Loucy (cell line): ENCODE measurements around the gene KLHL3.

Experiments used
- H2AFZ ChIP-seq: fragments of 200-600 bp; sonication (generic); 2 replicates; pipeline ENCODE4 v1.6.0; 2016; ENCODE audit warnings: antibody characterized with exemption, mild to moderate bottlenecking, low read length, moderate library complexity
- H3F3A ChIP-seq: fragments of 200-600 bp; 2 replicates; pipeline ENCODE4 v1.6.0; 2016; ENCODE audit warnings: antibody characterized with exemption, low read depth, mild to moderate bottlenecking
- H3K27me3 ChIP-seq: fragments of 200-600 bp; sonication (generic); 2 replicates; pipeline ENCODE4 v1.6.1; 2014; ENCODE audit warnings: low read length, mild to moderate bottlenecking; ENCODE audit not compliant: insufficient read depth, poor library complexity, severe bottlenecking
- H3K36me3 ChIP-seq: fragments of 200-600 bp; sonication (generic); 2 replicates; pipeline ENCODE4 v1.6.1; 2016; ENCODE audit warnings: low read length; ENCODE audit not compliant: insufficient read depth
- H3K4me1 ChIP-seq: fragments of 200-600 bp; sonication (generic); 2 replicates; pipeline ENCODE4 v1.5.1; 2014; ENCODE audit warnings: low read length, mild to moderate bottlenecking; ENCODE audit not compliant: insufficient read depth, poor library complexity, severe bottlenecking
- H3K4me2 ChIP-seq: fragments of 200-600 bp; sonication (generic); 2 replicates; pipeline ENCODE4 v1.6.0; 2014; ENCODE audit warnings: antibody characterized with exemption, low read length, low read depth, mild to moderate bottlenecking; ENCODE audit not compliant: poor library complexity, severe bottlenecking
- H3K4me3 ChIP-seq: fragments of 200-600 bp; sonication (generic); 2 replicates; pipeline ENCODE4 v1.5.1; 2014; ENCODE audit warnings: low read length, mild to moderate bottlenecking, mixed read lengths; ENCODE audit not compliant: poor library complexity, severe bottlenecking
- H3K79me2 ChIP-seq: fragments of 200-600 bp; sonication (generic); 2 replicates; pipeline ENCODE4 v1.6.1; 2014; ENCODE audit warnings: low read length; ENCODE audit not compliant: insufficient read depth
- H3K9ac ChIP-seq: fragments of 200-600 bp; sonication (generic); 2 replicates; pipeline ENCODE4 v1.6.0; 2014; ENCODE audit warnings: mild to moderate bottlenecking, low read depth, low read length, moderate library complexity; ENCODE audit not compliant: poor library complexity, severe bottlenecking
- H3K9me2 ChIP-seq: fragments of 200-600 bp; sonication (generic); replicated peaks from 2 replicates; pipeline ENCODE4 v1.6.1; 2016; ENCODE audit warnings: low read depth, low read length, mixed read lengths
- H3K9me3 ChIP-seq: fragments of 200-600 bp; sonication (generic); 2 replicates; pipeline ENCODE4 v1.6.1; 2014; ENCODE audit warnings: mild to moderate bottlenecking, antibody characterized with exemption, low read length, low read depth; ENCODE audit not compliant: insufficient read depth
- H4K20me1 ChIP-seq: fragments of 200-600 bp; sonication (generic); 2 replicates; pipeline ENCODE4 v1.6.0; 2014; ENCODE audit warnings: antibody characterized with exemption, low read length, mild to moderate bottlenecking; ENCODE audit not compliant: insufficient read depth, poor library complexity, severe bottlenecking
- EZH2phosphoT487 ChIP-seq: fragments of 200-600 bp; IDR thresholded peaks from 2 replicates; pipeline ENCODE4 v1.6.1; 2018; ENCODE audit warnings: antibody characterized with exemption, mild to moderate bottlenecking, moderate library complexity, borderline replicate concordance
- TF ChIP-seq, protein P1 (sequence below): fragments of 200-600 bp; sonication (generic); conservative IDR thresholded peaks from 2 replicates; pipeline ENCODE4 v1.5.1; 2014; ENCODE audit warnings: mild to moderate bottlenecking, antibody characterized with exemption, low read length

Gene KLHL3

DNA sequence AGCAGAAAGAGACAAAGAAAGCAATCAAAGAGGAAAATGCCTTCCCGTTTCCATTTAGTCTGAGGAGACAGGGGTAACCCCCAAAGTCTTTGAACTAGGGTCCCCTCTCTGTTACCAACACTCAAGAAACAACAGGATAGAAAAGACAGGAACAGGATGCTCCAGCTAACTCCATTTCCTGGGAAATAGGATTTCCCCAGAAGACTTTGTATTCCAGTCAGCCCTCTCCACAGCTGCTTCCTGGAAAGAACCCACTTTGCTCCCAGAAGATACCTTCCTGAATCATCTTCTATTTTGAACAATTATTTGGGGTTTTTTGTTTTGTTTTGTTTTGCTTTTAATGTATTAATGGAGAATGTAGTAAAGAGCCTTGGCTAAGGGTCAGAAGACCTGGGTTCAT lies 56.0 kb downstream of the KLHL3 start:
- H2AFZ ChIP-seq: no peak overlapping the region
- H4K20me1 ChIP-seq: no peaks in the 10 kb centered on the region
- TF ChIP-seq EZH2phosphoT487: no peak
- TF ChIP-seq, protein P1, sequence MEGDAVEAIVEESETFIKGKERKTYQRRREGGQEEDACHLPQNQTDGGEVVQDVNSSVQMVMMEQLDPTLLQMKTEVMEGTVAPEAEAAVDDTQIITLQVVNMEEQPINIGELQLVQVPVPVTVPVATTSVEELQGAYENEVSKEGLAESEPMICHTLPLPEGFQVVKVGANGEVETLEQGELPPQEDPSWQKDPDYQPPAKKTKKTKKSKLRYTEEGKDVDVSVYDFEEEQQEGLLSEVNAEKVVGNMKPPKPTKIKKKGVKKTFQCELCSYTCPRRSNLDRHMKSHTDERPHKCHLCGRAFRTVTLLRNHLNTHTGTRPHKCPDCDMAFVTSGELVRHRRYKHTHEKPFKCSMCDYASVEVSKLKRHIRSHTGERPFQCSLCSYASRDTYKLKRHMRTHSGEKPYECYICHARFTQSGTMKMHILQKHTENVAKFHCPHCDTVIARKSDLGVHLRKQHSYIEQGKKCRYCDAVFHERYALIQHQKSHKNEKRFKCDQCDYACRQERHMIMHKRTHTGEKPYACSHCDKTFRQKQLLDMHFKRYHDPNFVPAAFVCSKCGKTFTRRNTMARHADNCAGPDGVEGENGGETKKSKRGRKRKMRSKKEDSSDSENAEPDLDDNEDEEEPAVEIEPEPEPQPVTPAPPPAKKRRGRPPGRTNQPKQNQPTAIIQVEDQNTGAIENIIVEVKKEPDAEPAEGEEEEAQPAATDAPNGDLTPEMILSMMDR: no peak
- no peaks in the 10 kb centered on the region for H3K27me3 ChIP-seq
- no peak overlapping the region for H3K4me3 ChIP-seq
- H3K9ac ChIP-seq: no peak overlapping the region
- H3K9me2 ChIP-seq: no peaks in the 10 kb centered on the region
- peaks cover 25% of the 10 kb centered on the region; the same call in 1 of the 2 replicates for H3K36me3 ChIP-seq
- no peaks in the 10 kb centered on the region for H3F3A ChIP-seq
- no peaks in the 10 kb centered on the region for H3K4me1 ChIP-seq
- no peak overlapping the region for H3K4me2 ChIP-seq
- H3K9me3 ChIP-seq: no peaks in the 10 kb centered on the region
- no peaks in the 10 kb centered on the region for H3K79me2 ChIP-seq

DNA sequence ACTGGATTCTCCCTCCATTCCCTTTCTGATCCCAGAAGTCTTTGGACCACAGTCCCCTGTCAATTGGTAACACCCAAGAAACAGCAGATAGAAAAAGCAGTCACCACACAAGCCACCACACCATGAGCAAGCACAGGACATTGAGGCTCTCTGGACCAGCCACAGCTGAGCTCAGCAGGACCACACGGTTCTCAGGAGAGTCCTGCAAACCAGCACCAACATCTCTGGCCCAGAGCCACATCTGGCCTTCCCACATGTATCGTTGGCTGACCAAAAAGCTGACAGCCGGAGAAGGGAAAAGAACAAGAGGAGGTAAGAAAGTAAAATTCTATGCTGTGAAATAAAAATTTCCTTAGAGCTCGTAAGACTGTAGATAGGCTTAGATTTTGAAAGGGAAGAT lies 56.7 kb downstream of the KLHL3 start:
- no peak overlapping the region for H2AFZ ChIP-seq
- no peak overlapping the region for H3K4me3 ChIP-seq
- H3K9ac ChIP-seq: no peak overlapping the region
- no peaks in the 10 kb centered on the region for H3K9me2 ChIP-seq
- H3F3A ChIP-seq: no peaks in the 10 kb centered on the region
- no peaks in the 10 kb centered on the region for H3K9me3 ChIP-seq
- H3K27me3 ChIP-seq: no peaks in the 10 kb centered on the region
- H3K4me2 ChIP-seq: no peak overlapping the region
- no peaks in the 10 kb centered on the region for H3K79me2 ChIP-seq
- no peaks in the 10 kb centered on the region for H4K20me1 ChIP-seq
- no peaks in the 10 kb centered on the region for H3K4me1 ChIP-seq
- peaks cover 25% of the 10 kb centered on the region; the same call in 1 of the 2 replicates for H3K36me3 ChIP-seq
- TF ChIP-seq, protein P1: no peak
- no peak for TF ChIP-seq EZH2phosphoT487

DNA sequence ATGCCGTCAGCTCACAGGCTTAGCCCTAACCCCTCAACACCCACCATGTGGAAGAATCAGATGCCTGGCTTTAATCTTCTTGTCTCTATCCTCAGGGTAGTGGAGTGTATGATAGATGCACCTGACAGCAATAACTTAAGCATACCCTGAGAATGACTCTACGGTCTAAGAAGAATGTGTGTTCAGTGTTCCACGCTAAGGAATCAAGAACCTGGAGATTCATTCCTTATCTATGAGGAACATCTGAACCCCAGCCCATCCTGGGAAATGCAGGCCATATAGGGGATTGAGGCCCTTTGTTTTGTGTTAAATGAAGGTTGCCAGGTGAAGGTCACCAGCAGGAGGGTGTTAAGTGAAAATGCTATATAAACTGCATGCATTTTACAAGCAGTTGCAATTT lies 63.0 kb downstream of the KLHL3 start:
- H4K20me1 ChIP-seq: no peaks in the 10 kb centered on the region
- H3K79me2 ChIP-seq: no peaks in the 10 kb centered on the region
- H3K9me3 ChIP-seq: no peaks in the 10 kb centered on the region
- H3K4me3 ChIP-seq: no peak overlapping the region
- H3K9ac ChIP-seq: no peak overlapping the region
- peaks cover 31% of the 10 kb centered on the region; the same call in 1 of the 2 replicates for H3K36me3 ChIP-seq
- H2AFZ ChIP-seq: no peak overlapping the region
- H3K4me1 ChIP-seq: no peaks in the 10 kb centered on the region
- H3K4me2 ChIP-seq: no peak overlapping the region
- no peaks in the 10 kb centered on the region for H3F3A ChIP-seq
- no peak for TF ChIP-seq EZH2phosphoT487
- H3K27me3 ChIP-seq: no peaks in the 10 kb centered on the region
- H3K9me2 ChIP-seq: no peaks in the 10 kb centered on the region

DNA sequence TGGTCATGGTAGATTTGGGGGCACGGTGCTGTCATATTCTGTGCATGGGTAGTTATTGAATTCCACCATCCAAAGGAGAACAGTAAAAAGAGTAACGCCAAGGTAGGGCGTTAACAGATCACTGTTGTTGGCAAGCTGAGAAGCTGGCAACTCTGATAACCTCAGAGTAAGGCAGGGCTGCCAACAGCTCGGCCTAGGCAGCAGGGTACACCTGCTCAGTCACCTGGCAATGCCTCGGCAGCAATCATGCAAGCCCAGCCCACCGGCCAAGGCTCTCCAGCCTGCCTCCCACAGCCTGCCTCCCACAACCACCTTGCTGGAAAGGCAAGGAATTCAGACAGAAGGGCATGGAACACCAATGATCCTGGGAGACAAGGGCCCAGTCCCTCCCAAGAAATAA lies 63.9 kb downstream of the KLHL3 start:
- no peaks in the 10 kb centered on the region for H3K27me3 ChIP-seq
- no peaks in the 10 kb centered on the region for H3K9me2 ChIP-seq
- H4K20me1 ChIP-seq: no peaks in the 10 kb centered on the region
- H3K9me3 ChIP-seq: no peaks in the 10 kb centered on the region
- no peaks in the 10 kb centered on the region for H3K4me1 ChIP-seq
- no peaks in the 10 kb centered on the region for H3F3A ChIP-seq
- H2AFZ ChIP-seq: no peak overlapping the region
- H3K4me2 ChIP-seq: no peak overlapping the region
- no peak overlapping the region for H3K9ac ChIP-seq
- H3K36me3 ChIP-seq: peaks cover 26% of the 10 kb centered on the region; the same call in 1 of the 2 replicates
- no peaks in the 10 kb centered on the region for H3K79me2 ChIP-seq
- TF ChIP-seq, protein P1: no peak
- no peak for TF ChIP-seq EZH2phosphoT487
- H3K4me3 ChIP-seq: no peak overlapping the region
